ENCODE data around the gene ABCA1.
"Not testable (repeated sequence)": the region's sequence is repeated elsewhere in the genome, so short reads cannot be mapped to it uniquely, and the experiment has no call there.

ABCA1 gene

GRCh38 chr9:104927912-104928740 is at the start of gene ABCA1:
ABCA1 (minus strand) TSS chr9:104928155; CDS start chr9:104903679, 24,476 bp downstream.
- DNase-seq, result peak; percentile 62 to 67

DNA sequence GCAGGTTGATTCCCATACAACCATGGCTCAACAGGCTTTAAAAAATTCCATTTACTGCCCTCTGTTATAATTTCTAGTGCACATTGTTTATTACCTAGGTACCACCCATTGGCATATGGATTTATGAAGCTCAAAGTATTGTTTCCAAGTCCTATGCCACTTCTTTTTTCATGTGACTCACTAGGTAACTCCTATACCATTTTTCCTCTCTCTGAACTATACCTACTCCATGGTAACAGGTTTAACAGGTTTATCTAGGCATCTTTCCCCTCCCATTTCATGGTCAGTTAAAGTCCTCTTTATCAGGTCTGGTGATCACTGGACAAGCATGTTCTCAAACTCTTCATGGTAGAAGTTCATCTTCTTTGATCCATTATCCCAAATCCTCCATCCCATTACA is 49.6 kb upstream of the ABCA1 start:
- no peak for DNase-seq

DNA sequence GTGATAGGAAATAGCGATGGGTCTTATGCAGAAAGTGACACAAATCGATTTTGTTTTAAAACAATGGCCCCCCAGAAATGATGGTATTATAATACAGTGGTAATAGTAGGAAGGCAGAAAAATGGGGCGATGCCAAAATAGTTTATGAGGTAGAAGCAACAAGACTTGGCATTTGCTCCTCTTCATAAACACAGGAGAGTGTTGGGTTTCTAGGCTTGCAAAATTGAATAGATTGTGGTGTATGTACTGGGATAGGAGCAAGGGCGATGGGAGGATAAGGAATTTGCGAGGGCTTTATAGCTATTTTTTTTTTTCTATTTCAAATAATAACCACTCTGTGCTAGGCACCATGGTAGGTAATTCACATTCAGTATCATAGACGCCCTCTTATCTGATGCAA is 49.2 kb upstream of the ABCA1 start:
- no peak for DNase-seq

DNA sequence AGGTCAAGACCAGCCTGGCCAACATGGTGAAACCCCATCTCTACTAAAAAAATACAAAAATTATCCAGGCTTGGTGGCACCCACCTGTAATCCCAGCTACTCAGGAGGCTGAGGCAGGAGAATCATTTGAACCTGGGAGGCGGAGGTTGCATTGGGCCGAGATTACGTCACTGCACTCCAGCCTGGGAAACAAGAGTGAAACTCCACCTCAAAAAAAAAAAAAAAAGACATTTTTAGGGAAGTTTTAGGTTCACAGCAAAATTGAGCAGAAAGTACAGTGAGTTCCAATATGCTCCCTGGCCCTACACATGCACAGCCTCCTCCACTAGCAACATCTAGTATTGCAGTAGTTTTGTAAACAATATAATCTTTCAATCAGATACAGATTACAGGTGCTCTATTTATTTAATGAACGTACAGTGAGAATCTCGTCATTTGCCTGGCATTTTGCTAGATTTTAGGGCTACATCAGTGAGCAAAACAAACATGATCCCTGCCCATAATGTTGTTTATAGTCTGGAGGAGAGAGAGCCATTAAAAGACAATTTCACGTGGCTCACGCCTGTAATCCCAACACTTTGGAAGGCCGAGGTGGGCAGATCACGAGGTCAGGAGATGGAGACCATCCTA is 48.1 kb upstream of the ABCA1 start:
- DNase-seq, result not testable (repeated sequence)

- DNase-seq, result no peak
These were observed 46.4 kb upstream of the ABCA1 start for GRCh38 chr9:104974053-104974962.

- no peak for DNase-seq
These were observed 44.4 kb upstream of the ABCA1 start for GRCh38 chr9:104972242-104972866.

- no peak for DNase-seq
These were observed 43.6 kb upstream of the ABCA1 start for GRCh38 chr9:104971511-104971910.

DNA sequence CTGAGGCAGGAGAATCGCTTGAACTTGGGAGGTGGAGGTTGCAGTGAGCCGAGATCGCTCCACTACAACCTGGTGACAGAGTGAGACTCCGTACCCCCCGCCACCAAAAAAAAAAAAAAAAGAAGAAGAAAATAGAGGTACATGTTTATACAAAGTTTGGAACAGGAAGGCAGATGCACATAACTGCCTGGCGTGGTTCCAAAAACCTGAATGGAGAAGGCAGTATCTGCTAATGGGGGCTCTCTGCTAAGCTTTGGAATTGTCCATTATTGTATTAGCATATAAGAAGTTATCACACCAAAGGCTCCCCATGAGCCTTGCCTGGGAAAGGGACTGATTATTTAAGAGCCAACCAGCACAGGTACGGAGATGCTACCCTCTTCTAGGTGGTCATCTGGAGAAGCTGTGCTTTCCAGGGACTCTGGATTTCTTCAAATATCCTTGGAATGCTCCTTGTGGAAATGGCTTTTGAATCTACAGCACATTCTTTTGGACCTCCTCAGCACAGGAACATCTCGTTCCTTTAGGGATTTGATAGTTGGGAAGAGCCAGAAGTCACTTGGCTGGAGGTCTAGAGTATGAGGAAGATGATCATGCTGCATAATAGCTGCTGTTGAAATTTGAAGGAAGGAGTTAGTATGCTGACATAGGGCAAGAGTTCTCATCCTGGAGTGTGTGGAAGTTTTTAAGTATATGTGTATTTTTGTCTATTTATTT is 42.5 kb upstream of the ABCA1 start:
- no peak for DNase-seq

- DNase-seq, result no peak
These were observed 41.2 kb upstream of the ABCA1 start for GRCh38 chr9:104969116-104969515.

- DNase-seq, result peak; percentile 79 to 84
These were observed 40.3 kb upstream of the ABCA1 start for GRCh38 chr9:104968025-104968982.

- no peak for DNase-seq
These were observed 35.1 kb upstream of the ABCA1 start for GRCh38 chr9:104963076-104963475.

DNA sequence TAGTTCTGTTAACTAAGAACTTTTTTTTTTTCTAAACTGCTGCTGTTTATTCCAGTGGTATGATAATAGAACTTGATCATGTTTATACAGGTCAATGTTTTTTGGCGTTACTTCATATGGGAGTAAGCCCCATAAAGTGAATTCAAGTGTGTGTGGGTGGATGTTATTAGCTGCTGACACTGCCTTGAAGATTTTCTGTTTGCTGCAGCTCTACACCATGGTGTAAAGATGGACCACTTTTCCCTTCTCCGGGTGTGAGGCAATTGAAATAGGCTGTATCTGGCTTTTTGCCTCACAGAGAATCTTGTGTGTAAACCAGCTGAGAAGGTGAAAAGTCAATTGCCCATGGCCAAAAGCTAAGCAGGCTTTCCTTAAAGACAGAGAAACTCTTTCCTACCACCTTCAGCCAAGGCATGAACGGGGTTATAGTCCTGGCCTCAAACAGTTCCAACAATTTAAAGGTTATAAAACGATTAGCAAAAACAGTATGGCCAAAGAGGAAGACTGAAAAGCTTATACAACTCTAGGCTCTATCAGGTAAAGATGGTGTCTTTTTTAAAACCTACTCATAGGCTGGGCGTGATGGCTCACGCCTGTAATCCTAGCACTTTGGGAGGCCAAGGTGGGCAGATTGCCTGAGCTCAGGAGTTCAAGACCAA is 33.9 kb upstream of the ABCA1 start:
- DNase-seq, result no peak

GRCh38 chr9:104961238-104961637 is 33.3 kb upstream of the ABCA1 start:
- DNase-seq, result peak; percentile 35 to 73

DNA sequence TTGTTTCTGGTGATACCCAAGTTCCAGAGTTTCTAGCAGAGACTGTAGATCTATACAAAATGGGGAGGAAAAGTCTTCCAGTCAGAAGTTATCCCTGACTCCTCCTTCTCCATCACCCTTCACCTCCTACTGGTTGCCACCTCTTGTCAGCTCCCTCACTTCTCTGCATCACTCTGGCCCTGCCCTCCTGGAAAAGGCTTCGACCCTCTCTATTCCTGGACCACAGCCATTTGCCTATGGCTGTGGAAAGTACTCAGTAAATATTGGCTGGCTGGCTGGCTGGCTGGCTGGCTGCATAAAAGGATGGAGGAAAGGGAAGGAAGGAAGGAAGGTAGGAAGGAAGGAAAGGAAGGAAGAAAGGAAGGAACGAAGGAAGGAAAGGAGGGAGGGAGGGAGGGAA is 32.7 kb upstream of the ABCA1 start:
- no peak for DNase-seq

DNA sequence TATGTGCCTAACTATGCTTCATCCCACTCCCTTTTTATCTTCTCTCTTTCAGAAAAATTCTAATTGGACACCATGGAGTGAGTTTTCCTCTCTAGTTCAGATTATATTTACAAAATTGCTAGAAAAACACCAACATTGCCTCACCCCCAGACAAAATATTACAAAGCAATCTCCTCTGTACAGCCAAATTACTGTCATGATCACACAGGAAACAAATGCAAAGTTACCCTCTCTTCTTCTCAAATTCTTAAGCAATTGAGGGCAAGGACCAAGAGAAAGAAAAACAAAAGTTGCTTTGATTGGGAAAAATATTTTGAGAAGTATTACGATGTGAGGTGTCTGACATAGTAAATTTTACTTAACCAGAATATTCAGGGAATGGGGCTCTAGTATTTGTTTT is 30.8 kb upstream of the ABCA1 start:
- DNase-seq, result no peak

DNA sequence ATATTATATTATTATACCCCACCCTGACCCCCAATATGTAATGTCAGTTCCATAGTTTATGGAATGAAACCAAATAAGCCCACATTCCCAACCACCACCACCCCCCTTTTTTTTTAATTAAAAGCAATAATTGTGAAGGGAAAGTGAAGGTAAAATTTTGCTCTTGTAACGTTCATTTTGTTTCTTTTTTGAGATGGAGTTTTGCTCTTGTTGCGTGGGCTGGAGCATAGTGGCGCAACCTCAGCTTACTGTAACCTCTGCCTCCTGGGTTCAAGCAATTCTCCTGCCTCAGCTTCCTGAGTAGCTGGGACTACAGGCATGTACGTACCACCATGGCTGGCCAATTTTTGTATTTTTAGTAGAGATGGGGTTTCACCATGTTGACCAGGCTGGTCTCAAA is 30.1 kb upstream of the ABCA1 start:
- not testable (repeated sequence) for DNase-seq

- DNase-seq, result no peak
These were observed 23.5 kb upstream of the ABCA1 start for GRCh38 chr9:104951487-104951886.

GRCh38 chr9:104950838-104951237 is 22.9 kb upstream of the ABCA1 start:
- no peak for DNase-seq

DNA sequence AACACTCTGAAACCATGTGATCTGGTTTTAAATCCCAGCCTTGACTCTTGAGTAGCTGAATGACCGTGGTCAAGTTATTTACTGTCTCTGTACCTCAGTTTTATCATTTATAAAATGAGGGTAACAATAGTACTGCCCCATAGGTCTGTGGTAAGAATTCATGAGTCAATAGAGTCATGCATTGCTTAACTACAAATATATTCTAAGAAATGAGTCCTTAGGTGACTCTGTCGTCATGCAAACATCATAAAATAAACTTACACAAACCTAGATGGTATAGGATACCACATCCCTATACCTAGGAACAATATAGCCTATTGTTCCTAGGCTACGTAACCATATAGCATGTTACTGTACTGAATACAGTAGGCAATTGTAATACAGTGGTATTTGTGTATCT is 20.3 kb upstream of the ABCA1 start:
- no peak for DNase-seq

DNA sequence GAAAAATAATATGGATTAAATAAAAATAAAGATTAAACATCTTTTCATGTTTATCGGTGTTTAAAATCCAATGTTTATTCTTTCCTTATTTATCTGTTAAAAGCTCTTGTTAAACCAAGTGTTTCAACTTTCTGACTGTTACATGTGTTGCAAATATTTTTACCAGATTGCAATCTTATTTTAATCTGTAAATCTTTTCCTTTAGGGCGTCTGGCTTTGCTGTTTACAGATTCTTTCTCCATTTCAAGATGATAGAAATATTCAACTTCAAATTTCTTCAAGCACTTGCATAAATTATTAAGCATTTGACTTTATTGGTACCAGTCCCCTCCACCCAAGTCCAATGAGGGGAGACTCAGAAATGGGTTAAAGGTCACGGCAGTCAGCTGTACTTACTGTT is 16.9 kb upstream of the ABCA1 start:
- DNase-seq, result no peak

All from stimulated activated CD4-positive, alpha-beta T cell treated with anti-CD3 and anti-CD28 coated beads, Interleukin-4, amount 100 ng/mL, for 4 hours (primary cell).